Peyer's patch (tissue), 4 donors: ENCODE measurements around the gene SUCLG1. TPM values are rescaled to one million over a fixed set of nuclear protein-coding genes. Genes with fewer than 3 reads are reported as not detected.

Experiments
- DNase-seq, 3 donors: peaks; one replicate each; pipeline ENCODE4 v3.0.0-alpha.2; 2017 to 2019
- H3K27ac ChIP-seq, 4 donors: fragments of 200-600 bp; sonication (generic); one replicate each; pipeline ENCODE4 v1.5.1; 2016 to 2019
- H3K27me3 ChIP-seq, 2 donors: fragments of 200-600 bp; sonication (generic); one replicate each; pipeline ENCODE4 v1.5.1; 2019
- H3K36me3 ChIP-seq, 3 donors: fragments of 200-600 bp; sonication (generic); one replicate each; pipeline ENCODE4 v1.5.1; 2016 to 2019
- H3K4me1 ChIP-seq, 4 donors: fragments of 200-600 bp; sonication (generic); one replicate each; pipeline ENCODE4 v1.5.1; 2016 to 2019
- H3K4me3 ChIP-seq, 4 donors: fragments of 200-600 bp; sonication (generic); 1 replicate in 3 of 4; 2 replicates in 1 of 4; pipeline ENCODE4 v1.5.1; 2016 to 2019; ENCODE audit warnings: mild to moderate bottlenecking in 1 of 4
- H3K9me3 ChIP-seq, 4 donors: fragments of 200-600 bp; sonication (generic); one replicate each; pipeline ENCODE4 v1.5.1; 2016 to 2019; ENCODE audit warnings: mild to moderate bottlenecking in 1 of 4
- CTCF ChIP-seq, 6 experiments: fragments of 450-650 bp in 4 of 6; fragments of 200-600 bp in 2 of 6; sonication (generic) in 1 of 6; IDR thresholded peaks; one replicate each; pipeline ENCODE4 v1.5.1; 2017 to 2019; ENCODE audit warnings: antibody characterized with exemption in 6 of 6, mild to moderate bottlenecking in 3 of 6, moderate library complexity in 1 of 6
- POLR2A ChIP-seq, 2 donors: fragments of 450-650 bp; IDR thresholded peaks; one replicate each; pipeline ENCODE4 v1.5.1; 2017; ENCODE audit warnings: antibody characterized with exemption in 2 of 2, mild to moderate bottlenecking in 2 of 2, moderate library complexity in 2 of 2
- total RNA-seq, 4 donors: library from RNA; depleted of rRNA; stranded (reverse); fragments of >200 nt; gene quantifications; one replicate each; pipeline ENCODE4 v1.1.0, GENCODE V29; 2016

SUCLG1 gene
- total RNA-seq, 4 donors from 2014 or later, result 83.3 to 386 (median 242) TPM

- Histone ChIP-seq H3K36me3 (peaks cover 0 to 91% (median 0%) of the 10 kb centered on the region in 3 donors), H3K4me3 (no peak overlapping the region), H3K27ac (no peak overlapping the region), H3K4me1 (no peaks in the 10 kb centered on the region), H3K27me3 (no peaks in the 10 kb centered on the region), H3K9me3 (no peaks in the 10 kb centered on the region)
- DNase-seq, result no peak
- TF ChIP-seq CTCF (IDR thresholded peaks at IDR 0.05), result no peak
- no peak for TF ChIP-seq POLR2A (IDR thresholded peaks at IDR 0.05)
These were observed 23.6 kb downstream of the SUCLG1 start for GRCh38 chr2:84435345-84436025.

GRCh38 chr2:84429328-84429727, 29.8 kb downstream of the SUCLG1 start:
- Histone ChIP-seq H3K9me3 (no peaks in the 10 kb centered on the region), H3K27me3 (no peaks in the 10 kb centered on the region), H3K27ac (no peak overlapping the region), H3K4me1 (no peaks in the 10 kb centered on the region), H3K36me3 (peaks cover 0 to 87% (median 2%) of the 10 kb centered on the region in 3 donors), H3K4me3 (no peak overlapping the region)
- TF ChIP-seq POLR2A (IDR thresholded peaks at IDR 0.05) (no peak), CTCF (IDR thresholded peaks at IDR 0.05) (no peak)
- no peak for DNase-seq

- Histone ChIP-seq H3K4me1 (no peaks in the 10 kb centered on the region), H3K27me3 (no peaks in the 10 kb centered on the region), H3K36me3 (peaks cover 0 to 89% (median 2%) of the 10 kb centered on the region in 3 donors), H3K27ac (no peak overlapping the region), H3K4me3 (no peak overlapping the region), H3K9me3 (no peaks in the 10 kb centered on the region)
- no peak for DNase-seq
- TF ChIP-seq CTCF (IDR thresholded peaks at IDR 0.05) (no peak), POLR2A (IDR thresholded peaks at IDR 0.05) (no peak)
These were observed 31.6 kb downstream of the SUCLG1 start for GRCh38 chr2:84427235-84428138.

GRCh38 chr2:84425310-84425709, 33.8 kb downstream of the SUCLG1 start:
- H3K36me3 ChIP-seq, result peaks cover 0 to 74% (median 2%) of the 10 kb centered on the region in 3 donors
- DNase-seq, result no peak
- TF ChIP-seq CTCF (IDR thresholded peaks at IDR 0.05) (no peak), POLR2A (IDR thresholded peaks at IDR 0.05) (no peak)
- no peaks in the 10 kb centered on the region for H3K9me3 ChIP-seq
- no peaks in the 10 kb centered on the region for H3K4me1 ChIP-seq
- no peak overlapping the region for H3K4me3 ChIP-seq
- no peaks in the 10 kb centered on the region for H3K27me3 ChIP-seq
- no peak overlapping the region for H3K27ac ChIP-seq

- H3K9me3 ChIP-seq, result no peaks in the 10 kb centered on the region
- no peak for DNase-seq
- H3K36me3 ChIP-seq, result peaks cover 0 to 63% (median 2%) of the 10 kb centered on the region in 3 donors
- no peak overlapping the region for H3K27ac ChIP-seq
- no peaks in the 10 kb centered on the region for H3K27me3 ChIP-seq
- no peaks in the 10 kb centered on the region for H3K4me1 ChIP-seq
- no peak overlapping the region for H3K4me3 ChIP-seq
- TF ChIP-seq POLR2A (IDR thresholded peaks at IDR 0.05), result no peak
- TF ChIP-seq CTCF (IDR thresholded peaks at IDR 0.05), result peak in 4 of 6 experiments; percentile 12 to 36 (median 28)
These were observed 34.9 kb downstream of the SUCLG1 start for GRCh38 chr2:84424152-84424551.
